DOHH2 (cell line): ENCODE data around the gene ACTG1.

Source experiments
- H3F3A ChIP-seq: fragments of 200-600 bp; sonication (generic), shearing (Covaris generic); 2 replicates; pipeline ENCODE4 v1.6.0; 2016; ENCODE audit warnings: antibody characterized with exemption, mild to moderate bottlenecking; ENCODE audit not compliant: control insufficient read depth, insufficient read depth
- H3K27ac ChIP-seq: fragments of 200-600 bp; sonication (generic); 2 replicates; pipeline ENCODE4 v1.5.1; 2014; ENCODE audit warnings: low read depth, mild to moderate bottlenecking, low read length, moderate library complexity
- H3K27me3 ChIP-seq: fragments of 200-600 bp; sonication (generic); 2 replicates; pipeline ENCODE4 v1.6.1; 2014; ENCODE audit warnings: mild to moderate bottlenecking, low read length, mixed read lengths; ENCODE audit not compliant: control insufficient read depth
- H3K36me3 ChIP-seq: fragments of 200-600 bp; sonication (generic); 2 replicates; pipeline ENCODE4 v1.6.1; 2014; ENCODE audit warnings: mild to moderate bottlenecking, low read length, moderate library complexity, mixed read lengths; ENCODE audit not compliant: control insufficient read depth
- H3K4me1 ChIP-seq: fragments of 200-600 bp; sonication (generic); 2 replicates; pipeline ENCODE4 v1.6.1; 2014; ENCODE audit warnings: mild to moderate bottlenecking, low read length, mixed read lengths; ENCODE audit not compliant: control insufficient read depth
- H3K4me2 ChIP-seq: fragments of 200-600 bp; sonication (generic); 2 replicates; pipeline ENCODE4 v1.6.0; 2014; ENCODE audit warnings: mild to moderate bottlenecking, low read length, moderate library complexity
- H3K4me3 ChIP-seq: fragments of 200-600 bp; sonication (generic); 2 replicates; pipeline ENCODE4 v1.5.1; 2014; ENCODE audit warnings: mild to moderate bottlenecking, low read length, mixed read lengths
- H3K79me2 ChIP-seq: fragments of 200-600 bp; sonication (generic); 2 replicates; pipeline ENCODE4 v1.6.1; 2014; ENCODE audit warnings: mild to moderate bottlenecking, low read length, mixed read lengths; ENCODE audit not compliant: control insufficient read depth
- H3K9me2 ChIP-seq: fragments of 200-600 bp; sonication (generic); replicated peaks from 2 replicates; pipeline ENCODE4 v1.6.1; 2014; ENCODE audit warnings: mild to moderate bottlenecking, low read length, mixed read lengths; ENCODE audit not compliant: control insufficient read depth
- H3K9me3 ChIP-seq: fragments of 200-600 bp; sonication (generic); 2 replicates; pipeline ENCODE4 v1.6.1; 2014; ENCODE audit warnings: antibody characterized with exemption, low read length, mixed read lengths; ENCODE audit not compliant: control insufficient read depth, insufficient read depth
- H4K20me1 ChIP-seq: fragments of 200-600 bp; sonication (generic); 2 replicates; pipeline ENCODE4 v1.6.0; 2014; ENCODE audit warnings: low read depth, mild to moderate bottlenecking, antibody characterized with exemption, low read length, moderate library complexity; ENCODE audit not compliant: control insufficient read depth, insufficient read depth
- CTCF ChIP-seq: fragments of 200-600 bp; sonication (generic); IDR thresholded peaks from one replicate; pipeline ENCODE4 v1.5.1; 2014; ENCODE audit warnings: antibody characterized with exemption, mild to moderate bottlenecking, low read depth, low read length; ENCODE audit not compliant: poor library complexity, severe bottlenecking
- EZH2phosphoT487 ChIP-seq: fragments of 200-600 bp; sonication (generic); IDR thresholded peaks from 2 replicates; pipeline ENCODE4 v1.6.1; 2017; ENCODE audit warnings: borderline replicate concordance, mild to moderate bottlenecking, antibody characterized with exemption, low read length, moderate library complexity, mixed read lengths

Gene ACTG1

GRCh38 chr17:81550285-81550684, 37.7 kb upstream of the ACTG1 start:
- Histone ChIP-seq H4K20me1 (0 out of 2 replicates have a peak, but pooled peaks cover 5% of the 10 kb centered on the region), H3K4me2 (no peak overlapping the region), H3K4me1 (peaks cover 29% of the 10 kb centered on the region), H3K36me3 (peaks cover 52% of the 10 kb centered on the region), H3K4me3 (no peak overlapping the region), H3K27ac (no peak overlapping the region), H3K79me2 (peaks cover 32% of the 10 kb centered on the region), H3F3A (peaks cover 7% of the 10 kb centered on the region), H3K9me3 (no peaks in the 10 kb centered on the region), H3K9me2 (no peaks in the 10 kb centered on the region), H3K27me3 (no peaks in the 10 kb centered on the region)
- TF ChIP-seq EZH2phosphoT487 (no peak), CTCF (no peak)

GRCh38 chr17:81549826-81550225, 37.2 kb upstream of the ACTG1 start:
- 0 out of 2 replicates have a peak, but pooled peaks cover 5% of the 10 kb centered on the region for H4K20me1 ChIP-seq
- no peaks in the 10 kb centered on the region for H3K9me2 ChIP-seq
- H3K4me2 ChIP-seq, result no peak overlapping the region
- H3K9me3 ChIP-seq, result no peaks in the 10 kb centered on the region
- peaks cover 7% of the 10 kb centered on the region for H3F3A ChIP-seq
- H3K79me2 ChIP-seq, result peaks cover 32% of the 10 kb centered on the region
- no peak for TF ChIP-seq CTCF
- no peak for TF ChIP-seq EZH2phosphoT487
- no peak overlapping the region for H3K4me3 ChIP-seq
- peaks cover 56% of the 10 kb centered on the region for H3K36me3 ChIP-seq
- H3K4me1 ChIP-seq, result peaks cover 29% of the 10 kb centered on the region
- H3K27ac ChIP-seq, result no peak overlapping the region
- H3K27me3 ChIP-seq, result no peaks in the 10 kb centered on the region

GRCh38 chr17:81549031-81549557, 36.5 kb upstream of the ACTG1 start:
- peaks cover 32% of the 10 kb centered on the region for H3K79me2 ChIP-seq
- no peak overlapping the region for H3K27ac ChIP-seq
- H3K4me2 ChIP-seq, result no peak overlapping the region
- peaks cover 61% of the 10 kb centered on the region for H3K36me3 ChIP-seq
- 0 out of 2 replicates have a peak, but pooled peaks cover 5% of the 10 kb centered on the region for H4K20me1 ChIP-seq
- H3K27me3 ChIP-seq, result no peaks in the 10 kb centered on the region
- H3K9me2 ChIP-seq, result no peaks in the 10 kb centered on the region
- peaks cover 7% of the 10 kb centered on the region for H3F3A ChIP-seq
- H3K4me3 ChIP-seq, result no peak overlapping the region
- peaks cover 23% of the 10 kb centered on the region for H3K4me1 ChIP-seq
- TF ChIP-seq CTCF, result no peak
- no peak for TF ChIP-seq EZH2phosphoT487
- no peaks in the 10 kb centered on the region for H3K9me3 ChIP-seq
